ENCODE results near the gene CBFA2T2. TPM values are rescaled to one million over a fixed set of nuclear protein-coding genes. Genes with fewer than 3 reads are reported as not detected.

The CBFA2T2 gene
- polyA plus RNA-seq, 1 donor (not counting 4 experiments of a cell fraction or from before 2014, with no cell fraction given): 6.8 TPM

DNA sequence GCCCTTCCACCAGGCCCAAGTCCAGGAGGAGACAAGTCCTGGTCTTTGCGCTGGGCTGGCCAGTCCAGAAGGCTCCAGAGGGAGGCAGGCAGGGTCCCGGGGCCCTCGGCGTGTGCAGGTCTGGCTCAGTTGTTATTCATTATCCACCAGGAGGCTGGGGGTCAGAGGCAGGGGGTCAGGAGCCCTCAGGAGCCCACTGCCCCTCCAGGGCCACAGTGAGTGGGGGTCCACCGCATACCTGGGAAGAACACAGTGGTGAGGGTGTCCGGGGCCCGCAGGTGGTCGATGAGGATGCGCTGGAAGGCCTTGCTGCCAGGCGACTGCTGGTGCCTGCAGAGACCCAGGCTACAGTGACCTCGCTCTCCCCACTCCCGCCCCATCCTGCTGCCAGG lies 167.8 kb downstream of the CBFA2T2 start:
- Histone ChIP-seq H3K36me3 (ENCODE audit: control insufficient read depth in 2 of 2, extremely low read depth in 1 of 2, insufficient read depth in 2 of 2, low read length in 2 of 2) (no peaks in the 10 kb centered on the region), H4K20me1 (ENCODE audit: control insufficient read depth, extremely low read depth, insufficient read depth, low read length) (no peaks in the 10 kb centered on the region), H3K27me3 (ENCODE audit: control insufficient read depth, extremely low read depth, insufficient read depth, low read length) (no peaks in the 10 kb centered on the region), H3K4me3 (ENCODE audit: control insufficient read depth in 2 of 3, extremely low read depth in 1 of 3, insufficient read depth in 2 of 3, low read depth in 1 of 3, low read length in 3 of 3) (no peak overlapping the region), H3K27ac (ENCODE audit: control insufficient read depth, insufficient read depth, low read length) (no peak overlapping the region), H3K9me3 (ENCODE audit: control insufficient read depth, low read depth, low read length) (no peaks in the 10 kb centered on the region), H3K79me2 (ENCODE audit: control insufficient read depth, insufficient read depth, low read length) (no peaks in the 10 kb centered on the region), H3K9ac (ENCODE audit: control insufficient read depth, extremely low read depth, insufficient read depth, low read length) (no peak overlapping the region), H3K9me1 (ENCODE audit: control insufficient read depth, extremely low read depth, insufficient read depth, low read length) (no peaks in the 10 kb centered on the region), H3K4me1 (ENCODE audit: control insufficient read depth, extremely low read depth, insufficient read depth, low read length) (peaks cover 9% of the 10 kb centered on the region), H3K4me2 (ENCODE audit: control insufficient read depth, extremely low read depth, insufficient read depth, low read depth, low read length) (no peak overlapping the region), H2AFZ (ENCODE audit: control insufficient read depth, low read length) (no peak overlapping the region)
- no peak for DNase-seq (ENCODE audit: low read depth, low spot score)
- no peak for FAIRE-seq
- dilution Hi-C loops (cut with MboI; ENCODE audit: extremely low pct_ligation_motif_present, low sequenced_read_pairs): no loop called here
- TF ChIP-seq EZH2 (IDR thresholded peaks at IDR 0.05; ENCODE audit: low read length): no peak
- TF ChIP-seq, protein P1, sequence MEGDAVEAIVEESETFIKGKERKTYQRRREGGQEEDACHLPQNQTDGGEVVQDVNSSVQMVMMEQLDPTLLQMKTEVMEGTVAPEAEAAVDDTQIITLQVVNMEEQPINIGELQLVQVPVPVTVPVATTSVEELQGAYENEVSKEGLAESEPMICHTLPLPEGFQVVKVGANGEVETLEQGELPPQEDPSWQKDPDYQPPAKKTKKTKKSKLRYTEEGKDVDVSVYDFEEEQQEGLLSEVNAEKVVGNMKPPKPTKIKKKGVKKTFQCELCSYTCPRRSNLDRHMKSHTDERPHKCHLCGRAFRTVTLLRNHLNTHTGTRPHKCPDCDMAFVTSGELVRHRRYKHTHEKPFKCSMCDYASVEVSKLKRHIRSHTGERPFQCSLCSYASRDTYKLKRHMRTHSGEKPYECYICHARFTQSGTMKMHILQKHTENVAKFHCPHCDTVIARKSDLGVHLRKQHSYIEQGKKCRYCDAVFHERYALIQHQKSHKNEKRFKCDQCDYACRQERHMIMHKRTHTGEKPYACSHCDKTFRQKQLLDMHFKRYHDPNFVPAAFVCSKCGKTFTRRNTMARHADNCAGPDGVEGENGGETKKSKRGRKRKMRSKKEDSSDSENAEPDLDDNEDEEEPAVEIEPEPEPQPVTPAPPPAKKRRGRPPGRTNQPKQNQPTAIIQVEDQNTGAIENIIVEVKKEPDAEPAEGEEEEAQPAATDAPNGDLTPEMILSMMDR (optimal IDR thresholded peaks at IDR 0.05 in 1 of 3, IDR thresholded peaks at IDR 0.05 in 1 of 3, conservative IDR thresholded peaks at IDR 0.05 in 1 of 3; ENCODE audit: extremely low read depth in 1 of 3, insufficient read depth in 2 of 3, low read length in 3 of 3): no peak

GRCh38 chr20:33658510-33658909 lies 168.6 kb downstream of the CBFA2T2 start:
- dilution Hi-C loops (cut with MboI; ENCODE audit: extremely low pct_ligation_motif_present, low sequenced_read_pairs): no loop called here
- H3K4me2 ChIP-seq (ENCODE audit: control insufficient read depth, extremely low read depth, insufficient read depth, low read depth, low read length): no peak overlapping the region
- H3K27me3 ChIP-seq (ENCODE audit: control insufficient read depth, extremely low read depth, insufficient read depth, low read length): no peaks in the 10 kb centered on the region
- no peak for DNase-seq (ENCODE audit: low read depth, low spot score)
- H3K4me3 ChIP-seq (ENCODE audit: control insufficient read depth in 2 of 3, extremely low read depth in 1 of 3, insufficient read depth in 2 of 3, low read depth in 1 of 3, low read length in 3 of 3): no peak overlapping the region
- no peaks in the 10 kb centered on the region for H3K9me3 ChIP-seq (ENCODE audit: control insufficient read depth, low read depth, low read length)
- no peak for FAIRE-seq
- no peaks in the 10 kb centered on the region for H3K79me2 ChIP-seq (ENCODE audit: control insufficient read depth, insufficient read depth, low read length)
- no peak overlapping the region for H2AFZ ChIP-seq (ENCODE audit: control insufficient read depth, low read length)
- H3K36me3 ChIP-seq (ENCODE audit: control insufficient read depth in 2 of 2, extremely low read depth in 1 of 2, insufficient read depth in 2 of 2, low read length in 2 of 2): no peaks in the 10 kb centered on the region
- no peaks in the 10 kb centered on the region for H3K9me1 ChIP-seq (ENCODE audit: control insufficient read depth, extremely low read depth, insufficient read depth, low read length)
- TF ChIP-seq EZH2 (IDR thresholded peaks at IDR 0.05; ENCODE audit: low read length): no peak
- TF ChIP-seq, protein P1 (optimal IDR thresholded peaks at IDR 0.05 in 1 of 3, IDR thresholded peaks at IDR 0.05 in 1 of 3, conservative IDR thresholded peaks at IDR 0.05 in 1 of 3; ENCODE audit: extremely low read depth in 1 of 3, insufficient read depth in 2 of 3, low read length in 3 of 3): no peak
- H3K4me1 ChIP-seq (ENCODE audit: control insufficient read depth, extremely low read depth, insufficient read depth, low read length): peaks cover 9% of the 10 kb centered on the region
- no peak overlapping the region for H3K9ac ChIP-seq (ENCODE audit: control insufficient read depth, extremely low read depth, insufficient read depth, low read length)
- H3K27ac ChIP-seq (ENCODE audit: control insufficient read depth, insufficient read depth, low read length): no peak overlapping the region
- no peaks in the 10 kb centered on the region for H4K20me1 ChIP-seq (ENCODE audit: control insufficient read depth, extremely low read depth, insufficient read depth, low read length)

Data from keratinocyte (primary cell).